Measurements from ENCODE around the gene GOSR1.
"Not testable (repeated sequence)": the region's sequence is repeated elsewhere in the genome, so short reads cannot be mapped to it uniquely, and the experiment has no call there.

The GOSR1 gene

DNA sequence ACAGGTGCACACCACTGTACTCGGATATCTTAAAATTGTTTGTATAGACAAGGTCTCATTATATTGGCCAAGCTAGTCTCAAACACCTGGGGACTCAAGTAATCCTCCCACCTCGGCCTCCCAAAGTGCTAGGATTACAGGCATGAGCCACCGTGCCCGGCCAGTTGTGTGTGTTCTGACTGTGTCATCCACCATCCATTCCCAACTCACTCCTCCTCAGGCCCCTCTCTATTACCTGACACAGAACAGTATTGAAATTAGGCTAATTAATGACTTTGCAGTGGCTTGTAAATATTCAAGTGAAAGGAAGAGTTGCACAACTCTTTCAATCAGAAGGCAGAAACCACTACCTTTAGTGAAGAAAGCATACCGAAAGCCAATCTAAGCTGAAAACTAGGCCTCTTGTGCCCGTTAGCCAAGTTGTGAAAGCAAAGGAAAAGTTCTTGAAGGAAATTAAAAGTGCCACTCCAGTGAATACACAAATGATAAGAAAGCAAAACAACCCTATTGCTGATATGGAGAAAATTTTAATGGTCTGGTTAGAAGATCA is 28.7 kb downstream of the GOSR1 start:
- DNase-seq (ENCODE audit: low spot score): no peak

GRCh38 chr17:30506481-30506880 is 29.3 kb downstream of the GOSR1 start:
- no peak for DNase-seq (ENCODE audit: low spot score)

GRCh38 chr17:30513346-30513745 is 36.1 kb downstream of the GOSR1 start:
- no peak for DNase-seq (ENCODE audit: low spot score)

DNA sequence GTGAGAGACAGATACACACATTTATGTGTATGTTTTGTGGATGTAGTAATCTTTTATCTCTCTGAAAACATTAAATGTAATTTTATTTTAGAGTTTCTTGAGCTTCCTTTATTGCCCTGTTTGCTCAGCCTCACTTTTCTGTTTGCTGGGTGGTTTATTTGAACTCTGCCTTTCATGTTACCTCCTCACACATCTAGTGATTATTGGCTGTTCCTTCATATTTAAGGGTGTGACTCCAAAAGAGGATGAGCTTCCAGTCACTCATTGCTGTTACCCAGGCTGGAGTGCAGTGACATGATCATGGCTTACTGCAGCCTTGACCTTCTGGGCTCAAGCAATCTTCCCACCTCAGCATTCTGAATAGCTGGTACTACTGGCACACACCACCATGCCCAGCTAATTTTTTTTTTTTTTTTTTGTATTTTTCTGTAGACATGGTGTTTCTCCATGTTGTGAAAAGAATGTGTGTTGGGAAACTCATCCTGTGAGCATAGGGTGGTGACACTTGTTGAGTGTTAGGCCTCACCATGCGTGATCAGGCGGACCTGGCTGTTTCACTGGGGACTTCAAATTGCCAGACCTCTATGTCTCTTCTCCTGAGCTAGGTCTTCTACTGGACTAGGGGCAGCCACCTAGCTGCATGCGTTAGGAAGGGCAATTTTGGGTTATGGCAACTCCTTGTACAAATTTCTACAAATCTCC is 37.8 kb downstream of the GOSR1 start:
- no peak for DNase-seq (ENCODE audit: low spot score)

- DNase-seq (ENCODE audit: low spot score): no peak
Observed at GRCh38 chr17:30517786-30518185, 40.6 kb downstream of the GOSR1 start.

DNA sequence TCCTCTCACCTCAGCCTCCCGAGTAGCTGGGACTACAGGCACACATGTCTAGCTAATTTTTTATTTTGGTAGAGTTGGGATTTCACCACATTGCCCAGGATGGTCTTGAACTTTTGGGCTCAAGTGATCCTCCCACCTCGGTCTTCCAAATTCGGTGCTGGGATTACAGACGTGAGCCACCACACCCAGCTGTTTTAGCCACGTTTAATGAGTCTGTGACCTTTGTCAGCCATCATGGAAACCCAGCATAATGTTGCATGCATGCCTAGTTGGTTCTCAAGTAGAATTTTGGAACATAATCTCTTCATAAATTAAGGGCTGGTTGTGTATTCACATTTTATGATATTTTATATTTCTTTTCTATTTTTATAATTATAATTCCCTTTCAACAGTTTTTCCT is 42.0 kb downstream of the GOSR1 start:
- DNase-seq (ENCODE audit: low spot score): no peak

GRCh38 chr17:30519707-30520106 is 42.5 kb downstream of the GOSR1 start:
- no peak for DNase-seq (ENCODE audit: low spot score)

DNA sequence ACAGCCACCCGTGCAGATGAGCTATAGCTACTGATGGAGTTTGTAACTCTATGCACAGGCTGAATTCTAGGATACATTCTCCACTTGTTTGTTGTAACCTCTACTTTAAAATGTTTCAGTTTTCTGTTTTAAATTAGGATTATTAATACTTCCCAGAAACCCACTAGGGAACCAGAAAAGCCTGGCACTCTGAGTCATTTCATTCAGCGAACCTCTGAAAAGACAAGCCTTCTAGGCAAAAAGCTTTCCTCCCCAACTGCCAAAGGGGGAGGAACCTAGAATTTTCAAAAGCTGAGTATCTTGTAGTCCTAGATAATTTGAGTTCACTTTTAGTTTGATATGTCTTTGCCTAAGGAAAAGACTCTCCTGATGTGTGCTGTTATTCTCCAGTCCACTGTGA is 43.2 kb downstream of the GOSR1 start:
- DNase-seq (ENCODE audit: low spot score): no peak

DNA sequence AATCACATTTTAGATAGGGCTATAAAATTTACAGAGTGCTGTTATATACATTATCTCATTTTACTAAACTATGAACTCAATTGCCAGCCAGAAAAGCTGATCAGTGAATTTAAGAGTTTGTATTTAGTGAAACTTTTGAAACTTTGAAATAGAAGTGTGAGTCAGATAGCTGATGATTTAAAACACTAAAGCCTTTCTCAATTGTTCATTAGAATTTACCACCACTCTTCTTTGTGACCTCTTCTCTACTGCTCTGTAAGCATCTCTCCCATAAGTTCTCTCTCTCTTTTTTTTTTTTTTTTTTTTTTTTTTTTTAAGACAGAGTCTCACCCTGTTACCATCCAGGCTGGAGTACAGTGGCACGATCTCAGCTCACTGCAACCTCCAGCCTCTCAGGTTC is 43.7 kb downstream of the GOSR1 start:
- peak; percentile 6 for DNase-seq (ENCODE audit: low spot score)

- no peak for DNase-seq (ENCODE audit: low spot score)
Observed at GRCh38 chr17:30521766-30522165, 44.6 kb downstream of the GOSR1 start.

DNA sequence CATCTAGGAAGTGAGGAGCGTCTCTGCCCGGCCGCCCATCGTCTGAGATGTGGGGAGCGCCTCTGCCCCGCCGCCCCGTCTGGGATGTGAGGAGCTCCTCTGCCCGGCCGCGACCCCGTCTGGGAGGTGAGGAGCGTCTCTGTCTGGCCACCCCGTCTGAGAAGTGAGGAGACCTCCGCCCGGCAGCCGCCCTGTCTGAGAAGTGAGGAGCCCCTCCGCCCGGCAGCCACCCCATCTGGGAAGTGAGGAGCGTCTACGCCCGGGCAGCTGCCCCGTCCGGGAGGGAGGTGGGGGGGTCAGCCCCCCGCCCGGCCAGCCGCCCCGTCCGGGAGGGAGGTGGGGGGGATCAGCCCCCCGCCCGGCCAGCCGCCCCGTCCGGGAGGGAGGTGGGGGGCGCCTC is 46.0 kb downstream of the GOSR1 start:
- DNase-seq (ENCODE audit: low spot score): not testable (repeated sequence)

- DNase-seq (ENCODE audit: low spot score): no peak
Observed at GRCh38 chr17:30524847-30525246, 47.6 kb downstream of the GOSR1 start.

DNA sequence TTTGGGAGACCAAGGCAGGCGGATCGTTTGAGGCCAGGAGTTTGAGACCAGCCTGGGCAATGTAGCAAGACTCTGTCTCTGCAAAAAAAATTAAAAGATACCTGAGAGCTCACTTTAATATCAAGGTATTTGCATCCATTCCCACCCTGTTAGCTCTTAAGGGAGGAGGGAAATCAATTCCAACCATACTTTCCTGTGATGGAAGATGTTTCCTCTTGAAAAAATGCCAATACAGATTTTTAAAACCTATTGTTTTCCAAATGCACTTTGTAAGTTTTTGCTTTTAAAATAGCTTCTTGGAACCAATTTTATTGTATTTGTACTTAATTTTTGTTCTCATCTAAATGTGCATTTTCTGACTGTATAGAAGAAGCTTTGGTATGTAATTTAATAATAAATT is 49.2 kb downstream of the GOSR1 start:
- no peak for DNase-seq (ENCODE audit: low spot score)

GRCh38 chr17:30528701-30529100 is 51.5 kb downstream of the GOSR1 start:
- DNase-seq (ENCODE audit: low spot score): not testable (repeated sequence)

- DNase-seq (ENCODE audit: low spot score): no peak
Observed at GRCh38 chr17:30530346-30531025, 53.3 kb downstream of the GOSR1 start.

- DNase-seq (ENCODE audit: low spot score): no peak
Observed at GRCh38 chr17:30532871-30533270, 55.7 kb downstream of the GOSR1 start.

DNA sequence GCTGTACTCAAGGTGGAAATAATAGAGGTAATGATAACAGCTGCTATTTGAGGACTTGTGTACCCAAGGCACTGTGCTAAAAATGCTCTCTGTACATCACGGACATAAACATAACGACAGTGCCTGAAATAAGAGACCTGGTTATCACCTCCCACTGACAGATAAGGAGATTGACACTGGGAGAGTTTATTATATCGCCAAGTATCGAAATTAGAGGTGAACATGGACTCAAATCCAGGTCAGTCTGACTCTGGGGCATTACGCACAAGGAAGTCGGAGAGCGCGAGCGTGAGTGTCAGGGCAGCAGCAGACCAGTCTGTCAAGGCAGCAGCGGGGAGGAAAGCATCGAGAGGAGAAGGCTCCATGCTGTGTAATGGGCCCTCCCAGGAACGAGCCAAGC is 57.1 kb downstream of the GOSR1 start:
- no peak for DNase-seq (ENCODE audit: low spot score)

DNA sequence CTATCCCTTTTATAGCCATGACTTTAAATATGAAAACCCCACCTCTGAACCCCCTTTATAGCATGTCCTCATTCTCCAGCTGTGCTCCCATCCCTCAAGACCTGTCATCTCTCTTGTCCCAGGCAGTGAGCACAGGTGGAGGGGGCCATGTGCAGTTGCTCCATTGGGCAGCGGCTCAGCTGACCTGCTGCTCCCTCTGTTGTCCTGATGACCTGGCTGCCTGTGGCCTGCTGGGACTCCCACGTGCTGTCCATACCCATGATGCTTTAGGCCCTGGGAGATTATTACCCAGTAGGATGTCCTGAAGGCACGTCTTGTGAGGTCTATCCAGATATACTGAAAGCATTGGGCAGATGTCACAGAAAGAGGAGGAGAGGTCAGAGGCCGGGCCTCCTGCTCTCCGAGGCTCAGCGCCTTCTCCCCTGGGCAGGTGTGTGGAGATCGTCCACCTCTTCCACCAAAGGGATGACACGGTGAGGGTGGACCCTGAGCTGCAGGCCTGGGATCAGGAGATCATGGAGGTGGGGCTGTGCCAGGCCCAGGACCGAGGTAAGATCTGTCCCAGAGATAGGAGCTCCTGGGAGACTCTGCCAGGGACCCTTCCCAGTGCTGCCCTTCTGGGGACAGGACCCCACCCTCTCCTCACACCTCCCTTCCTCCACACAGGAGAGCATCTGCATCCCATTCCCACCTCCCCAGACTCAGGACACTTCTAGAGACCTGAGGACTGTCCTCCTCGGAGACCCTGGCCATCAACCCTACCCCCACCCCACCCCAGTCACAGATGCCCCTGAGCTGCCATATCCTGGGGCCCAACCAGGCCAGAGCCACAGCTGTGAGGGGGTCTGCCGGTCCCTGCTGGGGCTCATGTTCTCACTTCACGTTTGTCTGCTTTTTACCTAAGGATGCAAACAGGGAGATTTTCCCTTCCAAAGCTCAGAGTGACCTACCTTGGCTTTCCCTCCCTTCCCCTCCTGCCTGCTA is 58.0 kb downstream of the GOSR1 start:
- DNase-seq (ENCODE audit: low spot score): no peak

DNA sequence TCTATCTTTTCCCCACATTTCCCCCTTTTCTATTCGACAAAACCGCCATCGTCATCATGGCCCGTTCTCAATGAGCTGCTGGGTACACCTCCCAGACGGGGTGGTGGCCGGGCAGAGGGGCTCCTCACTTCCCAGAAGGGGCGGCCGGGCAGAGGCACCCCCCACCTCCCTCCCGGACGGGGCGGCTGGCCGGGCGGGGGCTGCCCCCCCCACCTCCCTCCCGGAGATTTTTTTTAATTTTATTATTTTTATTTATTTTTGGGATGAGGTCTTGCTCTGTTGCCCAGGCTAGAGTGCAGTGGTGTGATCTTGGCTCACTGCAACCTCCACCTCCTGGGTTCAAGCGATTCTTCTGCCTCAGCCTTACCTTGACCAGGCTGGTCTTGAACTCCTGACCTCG is 59.6 kb downstream of the GOSR1 start:
- DNase-seq (ENCODE audit: low spot score): not testable (repeated sequence)

- DNase-seq (ENCODE audit: low spot score): not testable (repeated sequence)
Observed at GRCh38 chr17:30537667-30538066, 60.5 kb downstream of the GOSR1 start.

GRCh38 chr17:30541802-30542201 is 64.6 kb downstream of the GOSR1 start:
- no peak for DNase-seq (ENCODE audit: low spot score)

DNA sequence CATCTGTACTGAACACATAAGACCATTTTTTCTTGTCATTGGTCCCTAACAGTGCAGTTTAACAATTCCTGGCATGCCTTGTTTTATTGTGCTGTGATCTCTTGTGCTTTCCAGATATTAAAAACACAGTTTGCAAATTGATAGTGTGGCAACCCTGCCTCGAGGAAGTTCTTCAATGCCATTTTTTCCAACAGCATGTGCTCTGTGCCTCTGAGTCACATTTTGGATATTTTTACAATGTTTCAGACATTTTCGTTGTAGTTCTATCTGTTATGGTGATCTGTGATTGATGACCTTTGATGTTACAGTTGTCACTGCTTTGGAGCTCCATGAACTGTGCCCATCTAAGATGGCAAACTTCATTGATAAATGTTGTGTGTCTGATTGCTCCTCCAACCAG is 66.2 kb downstream of the GOSR1 start:
- DNase-seq (ENCODE audit: low spot score): no peak

All from activated CD4-positive, alpha-beta T cell treated with anti-CD3 and anti-CD28 coated beads, Interleukin-2, Interleukin-4, amounts not matched to agents 100 ng/mL and 50 ng/mL, durations not matched to agents 16 hours and 8 hours (primary cell).